GM18868 (cell line): ENCODE measurements around the gene NT5C1A.

Experiments
- ATAC-seq: cut with Tn5 transposase; IDR thresholded peaks from one replicate; pipeline ENCODE4 v1.9.1; 2021; ENCODE audit warnings: mild to moderate bottlenecking, moderate library complexity; ENCODE audit not compliant: unreplicated experiment

NT5C1A gene

GRCh38 chr1:39663559-39663958, 8.3 kb downstream of the NT5C1A start:
- no peak for ATAC-seq

- ATAC-seq = no peak
Measured at GRCh38 chr1:39662861-39663260, 9.0 kb downstream of the NT5C1A start.

- ATAC-seq = no peak
Measured at GRCh38 chr1:39659538-39659937, 12.4 kb downstream of the NT5C1A start.

GRCh38 chr1:39659110-39659509, 12.8 kb downstream of the NT5C1A start:
- no peak for ATAC-seq

GRCh38 chr1:39657923-39658485, 13.9 kb downstream of the NT5C1A start:
- no peak for ATAC-seq

GRCh38 chr1:39657402-39657801, 14.5 kb downstream of the NT5C1A start:
- no peak for ATAC-seq

GRCh38 chr1:39656391-39656790, 15.5 kb downstream of the NT5C1A start:
- ATAC-seq = no peak

GRCh38 chr1:39655578-39656268, 16.2 kb downstream of the NT5C1A start:
- no peak for ATAC-seq

GRCh38 chr1:39654291-39654690, 17.6 kb downstream of the NT5C1A start:
- no peak for ATAC-seq

GRCh38 chr1:39653546-39654031, 18.3 kb downstream of the NT5C1A start:
- ATAC-seq = no peak

GRCh38 chr1:39652554-39652953, 19.4 kb downstream of the NT5C1A start:
- no peak for ATAC-seq

- no peak for ATAC-seq
Measured at GRCh38 chr1:39652105-39652504, 19.8 kb downstream of the NT5C1A start.

- ATAC-seq = no peak
Measured at GRCh38 chr1:39650431-39650830, 21.5 kb downstream of the NT5C1A start.

GRCh38 chr1:39649636-39650185, 22.2 kb downstream of the NT5C1A start:
- ATAC-seq = no peak

GRCh38 chr1:39648496-39648895, 23.4 kb downstream of the NT5C1A start:
- ATAC-seq = no peak

GRCh38 chr1:39647247-39647646, 24.7 kb downstream of the NT5C1A start:
- no peak for ATAC-seq

GRCh38 chr1:39646232-39647081, 25.4 kb downstream of the NT5C1A start:
- no peak for ATAC-seq

- no peak for ATAC-seq
Measured at GRCh38 chr1:39645411-39646043, 26.4 kb downstream of the NT5C1A start.

- no peak for ATAC-seq
Measured at GRCh38 chr1:39643705-39644104, 28.2 kb downstream of the NT5C1A start.

GRCh38 chr1:39642796-39643195, 29.1 kb downstream of the NT5C1A start:
- no peak for ATAC-seq

- no peak for ATAC-seq
Measured at GRCh38 chr1:39640861-39641260, 31.0 kb downstream of the NT5C1A start.
